Keratinocyte (primary cell): ENCODE data around the gene ANKS1A. TPM values are rescaled to one million over a fixed set of nuclear protein-coding genes. Genes with fewer than 3 reads are reported as not detected.

ENCODE experiments used
- DNase-seq: peaks from one replicate; pipeline ENCODE4 v3.0.0-alpha.2; 2011; ENCODE audit warnings: low read depth, missing footprints, low spot score
- FAIRE-seq: peaks from 2 replicates; lab custom pipeline; 2011; peaks lifted over from hg19 to GRCh38; lab: Jason Lieb, UNC
- H2AFZ ChIP-seq: 2 replicates; pipeline ENCODE4 v1.6.0; 2012; ENCODE audit warnings: low read length, control low read depth, inconsistent platforms; ENCODE audit not compliant: control insufficient read depth
- H3K27ac ChIP-seq: 2 replicates; pipeline ENCODE4 v1.5.1; 2011; ENCODE audit warnings: low read length; ENCODE audit not compliant: control insufficient read depth, insufficient read depth
- H3K27me3 ChIP-seq: 3 replicates; pipeline ENCODE4 v1.6.0; 2011; ENCODE audit warnings: low read length; ENCODE audit not compliant: control insufficient read depth, insufficient read depth; ENCODE audit errors: extremely low read depth
- H3K36me3 ChIP-seq, 2 experiments: 2 replicates in 1 of 2; 3 replicates in 1 of 2; pipeline ENCODE4 v1.5.1; 2011; ENCODE audit warnings: low read length in 2 of 2, mild to moderate bottlenecking in 1 of 2; ENCODE audit not compliant: control insufficient read depth in 2 of 2, insufficient read depth in 2 of 2; ENCODE audit errors: extremely low read depth in 1 of 2
- H3K4me1 ChIP-seq: 3 replicates; pipeline ENCODE4 v1.5.1; 2011; ENCODE audit warnings: low read length; ENCODE audit not compliant: control insufficient read depth, insufficient read depth; ENCODE audit errors: extremely low read depth
- H3K4me2 ChIP-seq: 3 replicates; pipeline ENCODE4 v1.6.0; 2011; ENCODE audit warnings: low read depth, low read length; ENCODE audit not compliant: control insufficient read depth, insufficient read depth; ENCODE audit errors: extremely low read depth
- H3K4me3 ChIP-seq, 3 experiments: fragments of 200-600 bp in 1 of 3; sonication (generic) in 1 of 3; 2 replicates in 2 of 3; 3 replicates in 1 of 3; pipeline ENCODE4 v1.5.1; 2011 to 2016; ENCODE audit warnings: low read length in 3 of 3, mild to moderate bottlenecking in 3 of 3, control low read depth in 2 of 3, inconsistent platforms in 1 of 3, low read depth in 1 of 3, mixed read lengths in 1 of 3, mixed run types in 1 of 3, moderate library complexity in 1 of 3; ENCODE audit not compliant: control insufficient read depth in 2 of 3, insufficient read depth in 2 of 3; ENCODE audit errors: extremely low read depth in 1 of 3
- H3K79me2 ChIP-seq: 2 replicates; pipeline ENCODE4 v1.6.0; 2012; ENCODE audit warnings: low read length; ENCODE audit not compliant: control insufficient read depth, insufficient read depth
- H3K9ac ChIP-seq: 3 replicates; pipeline ENCODE4 v1.6.0; 2011; ENCODE audit warnings: low read length; ENCODE audit not compliant: control insufficient read depth, insufficient read depth; ENCODE audit errors: extremely low read depth
- H3K9me1 ChIP-seq: 3 replicates; pipeline ENCODE4 v1.6.0; 2011; ENCODE audit warnings: low read length; ENCODE audit not compliant: control insufficient read depth, insufficient read depth; ENCODE audit errors: extremely low read depth
- H3K9me3 ChIP-seq: 2 replicates; pipeline ENCODE4 v1.5.1; 2012; ENCODE audit warnings: low read depth, low read length; ENCODE audit not compliant: control insufficient read depth
- H4K20me1 ChIP-seq: 3 replicates; pipeline ENCODE4 v1.6.0; 2011; ENCODE audit warnings: low read length; ENCODE audit not compliant: control insufficient read depth, insufficient read depth; ENCODE audit errors: extremely low read depth
- EZH2 ChIP-seq: IDR thresholded peaks from one replicate; pipeline ENCODE4 v1.6.1; 2012; ENCODE audit warnings: inconsistent platforms, mild to moderate bottlenecking, low read length, moderate library complexity
- dilution Hi-C: fragments of 300-500 bp; cut with MboI; formaldehyde crosslinking; loops from one replicate; pipeline ENCODE4 v1.7.0; 2020; ENCODE audit warnings: low sequenced_read_pairs; ENCODE audit not compliant: extremely low pct_ligation_motif_present
- polyA plus RNA-seq, 5 experiments: library from polyadenylated mRNA; depleted of rRNA in 3 of 5; stranded (reverse) in 3 of 5; stranded (forward) in 1 of 5; unstranded in 1 of 5; fragments of >200 nt; gene quantifications; 1 replicate in 1 of 5; 2 replicates in 3 of 5; 3 replicates in 1 of 5; pipeline versions ENCODE4 v1.2.1 to v1.2.3, GENCODE V29; 2011 to 2012; ENCODE audit warnings: missing spikeins in 2 of 5, low read depth in 1 of 5, low replicate concordance in 1 of 5
- TF ChIP-seq, protein P1 (sequence below), 3 experiments: IDR thresholded peaks in 1 of 3; conservative IDR thresholded peaks in 1 of 3; optimal IDR thresholded peaks in 1 of 3; 2 replicates in 2 of 3; 3 replicates in 1 of 3; pipeline versions ENCODE3 to v1.5.1; 2011; ENCODE audit warnings: low read length in 3 of 3, mild to moderate bottlenecking in 3 of 3, moderate library complexity in 2 of 3, control low read depth in 1 of 3, inconsistent platforms in 1 of 3; ENCODE audit not compliant: insufficient read depth in 2 of 3; ENCODE audit errors: extremely low read depth in 1 of 3

ANKS1A gene
- polyA plus RNA-seq, 1 donor (not counting 4 experiments of a cell fraction or from before 2014, with no cell fraction given) = 8.6 TPM

DNA sequence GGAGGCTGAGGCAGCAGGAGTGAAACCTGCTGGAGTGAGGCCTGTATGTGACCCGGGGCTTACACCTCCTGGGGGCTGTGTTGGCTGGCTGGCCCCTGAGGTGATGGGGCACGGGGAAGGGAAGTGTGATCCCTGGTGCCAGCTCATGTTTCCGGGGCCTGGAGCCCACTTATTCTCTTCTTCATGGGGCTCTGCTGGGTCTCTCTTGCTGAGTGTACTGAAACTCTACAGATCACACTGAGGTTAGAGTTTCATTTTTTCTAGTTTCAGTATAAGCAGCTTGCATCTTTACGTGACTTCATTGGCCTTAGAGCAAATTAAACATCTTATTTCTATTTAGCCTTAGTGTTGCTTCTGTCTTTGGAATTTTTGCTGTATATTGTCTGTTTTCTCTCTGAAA, 96.2 kb downstream of the ANKS1A start:
- H3K9ac ChIP-seq = no peak overlapping the region
- FAIRE-seq (no peak), DNase-seq (no peak)
- dilution Hi-C loops = no loop called here
- no peaks in the 10 kb centered on the region for H3K4me1 ChIP-seq
- H3K4me2 ChIP-seq = no peak overlapping the region
- no peak overlapping the region for H3K4me3 ChIP-seq
- H3K9me3 ChIP-seq = no peaks in the 10 kb centered on the region
- H2AFZ ChIP-seq = no peak overlapping the region
- no peaks in the 10 kb centered on the region for H3K27me3 ChIP-seq
- no peak overlapping the region for H3K27ac ChIP-seq
- H4K20me1 ChIP-seq = no peaks in the 10 kb centered on the region
- H3K36me3 ChIP-seq = peaks cover 11 to 30% of the 10 kb centered on the region in 2 experiments
- H3K79me2 ChIP-seq = no peaks in the 10 kb centered on the region
- TF ChIP-seq, protein P1, sequence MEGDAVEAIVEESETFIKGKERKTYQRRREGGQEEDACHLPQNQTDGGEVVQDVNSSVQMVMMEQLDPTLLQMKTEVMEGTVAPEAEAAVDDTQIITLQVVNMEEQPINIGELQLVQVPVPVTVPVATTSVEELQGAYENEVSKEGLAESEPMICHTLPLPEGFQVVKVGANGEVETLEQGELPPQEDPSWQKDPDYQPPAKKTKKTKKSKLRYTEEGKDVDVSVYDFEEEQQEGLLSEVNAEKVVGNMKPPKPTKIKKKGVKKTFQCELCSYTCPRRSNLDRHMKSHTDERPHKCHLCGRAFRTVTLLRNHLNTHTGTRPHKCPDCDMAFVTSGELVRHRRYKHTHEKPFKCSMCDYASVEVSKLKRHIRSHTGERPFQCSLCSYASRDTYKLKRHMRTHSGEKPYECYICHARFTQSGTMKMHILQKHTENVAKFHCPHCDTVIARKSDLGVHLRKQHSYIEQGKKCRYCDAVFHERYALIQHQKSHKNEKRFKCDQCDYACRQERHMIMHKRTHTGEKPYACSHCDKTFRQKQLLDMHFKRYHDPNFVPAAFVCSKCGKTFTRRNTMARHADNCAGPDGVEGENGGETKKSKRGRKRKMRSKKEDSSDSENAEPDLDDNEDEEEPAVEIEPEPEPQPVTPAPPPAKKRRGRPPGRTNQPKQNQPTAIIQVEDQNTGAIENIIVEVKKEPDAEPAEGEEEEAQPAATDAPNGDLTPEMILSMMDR (optimal IDR thresholded peaks at IDR 0.05 in 1 of 3, IDR thresholded peaks at IDR 0.05 in 1 of 3, conservative IDR thresholded peaks at IDR 0.05 in 1 of 3; ENCODE audit: extremely low read depth in 1 of 3, insufficient read depth in 2 of 3, low read length in 3 of 3) = no peak
- no peak for TF ChIP-seq EZH2
- no peaks in the 10 kb centered on the region for H3K9me1 ChIP-seq

DNA sequence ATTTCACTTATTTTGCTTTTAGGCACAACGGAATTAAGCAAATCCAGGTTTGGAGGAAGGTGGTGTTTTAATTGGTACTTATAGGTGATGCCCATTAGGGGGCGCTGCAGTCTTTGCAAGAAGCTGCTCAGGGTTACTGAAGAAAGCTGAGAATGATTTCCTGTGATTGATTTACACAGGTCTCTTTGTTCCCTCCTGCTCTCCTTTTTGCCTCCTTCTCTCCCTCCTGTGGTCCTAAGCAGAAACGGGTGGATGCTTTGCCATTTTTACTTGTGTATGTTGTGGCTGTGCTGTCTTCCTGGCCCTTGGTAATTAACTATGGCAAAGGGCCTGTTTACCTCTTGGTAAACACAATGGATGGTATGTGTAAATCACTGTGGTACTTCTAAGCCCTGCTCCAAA, 97.8 kb downstream of the ANKS1A start:
- Histone ChIP-seq H3K9ac (no peak overlapping the region), H3K27ac (no peak overlapping the region), H3K9me3 (no peaks in the 10 kb centered on the region), H4K20me1 (no peaks in the 10 kb centered on the region), H3K9me1 (no peaks in the 10 kb centered on the region), H3K4me3 (no peak overlapping the region), H3K4me1 (no peaks in the 10 kb centered on the region), H3K4me2 (no peak overlapping the region), H3K36me3 (peaks cover 12 to 26% of the 10 kb centered on the region in 2 experiments), H3K27me3 (no peaks in the 10 kb centered on the region), H2AFZ (no peak overlapping the region), H3K79me2 (no peaks in the 10 kb centered on the region)
- DNase-seq = peak; percentile 15
- no peak for FAIRE-seq
- TF ChIP-seq, protein P1 (optimal IDR thresholded peaks at IDR 0.05 in 1 of 3, IDR thresholded peaks at IDR 0.05 in 1 of 3, conservative IDR thresholded peaks at IDR 0.05 in 1 of 3; ENCODE audit: extremely low read depth in 1 of 3, insufficient read depth in 2 of 3, low read length in 3 of 3) = peak; percentile 65 to 75 (median 69)
- no peak for TF ChIP-seq EZH2
- dilution Hi-C loops = no loop called here
